ENCODE measurements around the gene DSC2. TPM values are rescaled to one million over a fixed set of nuclear protein-coding genes. Genes with fewer than 3 reads are reported as not detected.
"Not testable (repeated sequence)": the region's sequence is repeated elsewhere in the genome, so short reads cannot be mapped to it uniquely, and the experiment has no call there.

Gene DSC2
- total RNA-seq, 4 donors from 2014 or later: 1.4 to 15.4 (median 2.8) TPM

- H3K27ac ChIP-seq: no peak overlapping the region
- H3K4me1 ChIP-seq: no peaks in the 10 kb centered on the region
- TF ChIP-seq CTCF (IDR thresholded peaks at IDR 0.05): no peak
- no peak for TF ChIP-seq POLR2AphosphoS5 (IDR thresholded peaks at IDR 0.05)
- no peak for TF ChIP-seq POLR2A (IDR thresholded peaks at IDR 0.05)
- no peak for TF ChIP-seq EP300 (IDR thresholded peaks at IDR 0.05)
- ATAC-seq: no peak
- WGBS, 2 donors (ENCODE audit: low coverage in 1 of 2): 70 to 73% methylated on average over 4 of the region's 4 CpGs
- no peaks in the 10 kb centered on the region for H3K36me3 ChIP-seq
- H3K27me3 ChIP-seq: peaks cover 13% of the 10 kb centered on the region
- H3K4me3 ChIP-seq: no peak overlapping the region
- peaks cover 0 to 7% (median 0%) of the 10 kb centered on the region in 3 donors for H3K9me3 ChIP-seq
These were observed 67.7 kb downstream of the DSC2 start for GRCh38 chr18:31034541-31034940.

GRCh38 chr18:31030574-31031278 lies 71.5 kb downstream of the DSC2 start:
- WGBS, 2 donors (ENCODE audit: low coverage in 1 of 2): 54 to 79% methylated on average over 3 to 4 of the region's 4 CpGs
- no peak overlapping the region for H3K27ac ChIP-seq
- peaks cover 0 to 7% (median 0%) of the 10 kb centered on the region in 3 donors for H3K9me3 ChIP-seq
- H3K27me3 ChIP-seq: peaks cover 4% of the 10 kb centered on the region
- no peaks in the 10 kb centered on the region for H3K4me1 ChIP-seq
- no peak for ATAC-seq
- H3K36me3 ChIP-seq: no peaks in the 10 kb centered on the region
- no peak overlapping the region for H3K4me3 ChIP-seq
- TF ChIP-seq EP300 (IDR thresholded peaks at IDR 0.05): no peak
- TF ChIP-seq POLR2AphosphoS5 (IDR thresholded peaks at IDR 0.05): no peak
- TF ChIP-seq CTCF (IDR thresholded peaks at IDR 0.05): no peak
- no peak for TF ChIP-seq POLR2A (IDR thresholded peaks at IDR 0.05)

DNA sequence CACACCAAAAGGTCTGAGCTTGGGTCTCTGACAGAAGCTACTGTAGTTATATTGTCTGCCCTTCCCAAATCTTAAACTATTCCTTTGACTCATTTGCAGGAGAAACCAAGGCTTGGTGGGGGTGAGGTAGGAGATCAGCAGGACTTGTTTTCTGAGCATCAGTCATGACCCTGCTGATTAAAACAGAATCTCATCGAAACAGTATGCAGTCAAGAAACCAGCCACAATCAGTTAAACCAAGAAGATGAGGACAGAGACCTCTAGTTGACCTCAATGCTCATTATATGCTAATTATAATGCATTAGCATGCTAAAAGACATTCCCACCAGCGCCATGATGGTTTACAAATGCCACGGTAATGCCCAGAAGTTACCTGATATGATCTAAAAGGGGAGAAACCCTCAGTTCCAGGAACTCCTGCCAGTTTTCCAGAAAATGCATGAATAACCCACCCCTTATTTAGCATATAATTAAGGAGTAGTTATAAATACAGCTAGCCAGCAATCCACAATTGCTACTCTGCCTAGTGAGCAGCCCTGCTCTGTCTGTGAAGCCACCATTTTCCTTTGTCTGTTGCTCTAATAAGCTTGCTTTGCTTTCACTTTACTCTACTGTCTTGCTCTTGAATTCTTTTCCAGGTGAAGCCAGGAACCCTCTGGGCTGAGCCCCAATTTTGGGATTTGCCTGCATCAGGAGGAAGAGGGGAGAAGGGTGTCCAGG lies 86.3 kb downstream of the DSC2 start:
- H3K4me1 ChIP-seq: no peaks in the 10 kb centered on the region
- no peak overlapping the region for H3K27ac ChIP-seq
- H3K36me3 ChIP-seq: no peaks in the 10 kb centered on the region
- TF ChIP-seq POLR2AphosphoS5 (IDR thresholded peaks at IDR 0.05) (no peak), EP300 (IDR thresholded peaks at IDR 0.05) (no peak), CTCF (IDR thresholded peaks at IDR 0.05) (no peak), POLR2A (IDR thresholded peaks at IDR 0.05) (no peak)
- no peaks in the 10 kb centered on the region for H3K27me3 ChIP-seq
- no peak for ATAC-seq
- 74 to 93% methylated on average over 2 to 3 of the region's 3 CpGs for WGBS, 2 donors (ENCODE audit: low coverage in 1 of 2)
- H3K4me3 ChIP-seq: no peak overlapping the region
- H3K9me3 ChIP-seq: no peaks in the 10 kb centered on the region

- not testable (repeated sequence) for H3K27ac ChIP-seq, H3K4me3 ChIP-seq, H3K9me3 ChIP-seq, H3K27me3 ChIP-seq, H3K36me3 ChIP-seq, H3K4me1 ChIP-seq, ATAC-seq
- 42 to 70% methylated on average over 2 of the region's 7 CpGs for WGBS, 2 donors (ENCODE audit: low coverage in 1 of 2)
These were observed 90.8 kb downstream of the DSC2 start for GRCh38 chr18:31011455-31011854.

GRCh38 chr18:31010601-31011000 lies 91.6 kb downstream of the DSC2 start:
- TF ChIP-seq EP300 (IDR thresholded peaks at IDR 0.05) (no peak), POLR2A (IDR thresholded peaks at IDR 0.05) (no peak), CTCF (IDR thresholded peaks at IDR 0.05) (no peak), POLR2AphosphoS5 (IDR thresholded peaks at IDR 0.05) (no peak)
- H3K4me3 ChIP-seq: no peak overlapping the region
- 73% methylated on average over 4 of the region's 4 CpGs for WGBS, 2 donors (ENCODE audit: low coverage in 1 of 2)
- no peaks in the 10 kb centered on the region for H3K36me3 ChIP-seq
- H3K27ac ChIP-seq: no peak overlapping the region
- H3K9me3 ChIP-seq: no peaks in the 10 kb centered on the region
- ATAC-seq: no peak
- H3K4me1 ChIP-seq: no peaks in the 10 kb centered on the region
- H3K27me3 ChIP-seq: no peaks in the 10 kb centered on the region

Other genes with a start within 250 kb of the DSC2 start
- 10 to 100 TPM in 1 of 4 donors, under 1 TPM in 3; 0.27 to 17.1 (median 0.51) TPM for gene DSC3, start 59.7 kb downstream of the DSC2 start, total RNA-seq
- gene DSC1, start 60.4 kb upstream of the DSC2 start, total RNA-seq: not detected
- under 1 TPM in 2 of 4 donors, not detected in 2; 0.20 to 0.31 TPM for gene DSG1, start 215.7 kb upstream of the DSC2 start, total RNA-seq

Data from gastroesophageal sphincter (tissue), 4 donors.